GM13977 (cell line): ENCODE data around the gene ITGBL1.

ENCODE experiments used
- DNase-seq: peaks from one replicate; pipeline ENCODE4 v3.0.0; 2012; ENCODE audit warnings: low spot score
- in situ Hi-C: fragments of 300-500 bp; cut with MboI; formaldehyde crosslinking; loops from one replicate; pipeline ENCODE4 v1.12.0; 2022; ENCODE audit warnings: low sequenced_read_pairs, low pct_unique_long_range_greater_than_20kb, mixed read lengths, inconsistent platforms; ENCODE audit not compliant: unreplicated experiment
- TF ChIP-seq, protein P1 (sequence below): IDR thresholded peaks from 2 replicates; pipeline ENCODE4 v1.5.1; 2012; ENCODE audit warnings: mild to moderate bottlenecking, control low read depth; ENCODE audit not compliant: insufficient read depth; ENCODE audit errors: extremely low read depth, missing control alignments

ITGBL1 gene

GRCh38 chr13:101467415-101467814 is 14.9 kb downstream of the ITGBL1 start:
- in situ Hi-C loops, result no loop called here
- TF ChIP-seq, protein P1, sequence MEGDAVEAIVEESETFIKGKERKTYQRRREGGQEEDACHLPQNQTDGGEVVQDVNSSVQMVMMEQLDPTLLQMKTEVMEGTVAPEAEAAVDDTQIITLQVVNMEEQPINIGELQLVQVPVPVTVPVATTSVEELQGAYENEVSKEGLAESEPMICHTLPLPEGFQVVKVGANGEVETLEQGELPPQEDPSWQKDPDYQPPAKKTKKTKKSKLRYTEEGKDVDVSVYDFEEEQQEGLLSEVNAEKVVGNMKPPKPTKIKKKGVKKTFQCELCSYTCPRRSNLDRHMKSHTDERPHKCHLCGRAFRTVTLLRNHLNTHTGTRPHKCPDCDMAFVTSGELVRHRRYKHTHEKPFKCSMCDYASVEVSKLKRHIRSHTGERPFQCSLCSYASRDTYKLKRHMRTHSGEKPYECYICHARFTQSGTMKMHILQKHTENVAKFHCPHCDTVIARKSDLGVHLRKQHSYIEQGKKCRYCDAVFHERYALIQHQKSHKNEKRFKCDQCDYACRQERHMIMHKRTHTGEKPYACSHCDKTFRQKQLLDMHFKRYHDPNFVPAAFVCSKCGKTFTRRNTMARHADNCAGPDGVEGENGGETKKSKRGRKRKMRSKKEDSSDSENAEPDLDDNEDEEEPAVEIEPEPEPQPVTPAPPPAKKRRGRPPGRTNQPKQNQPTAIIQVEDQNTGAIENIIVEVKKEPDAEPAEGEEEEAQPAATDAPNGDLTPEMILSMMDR, result no peak
- DNase-seq, result no peak

- in situ Hi-C loops, result no loop called here
Measured at GRCh38 chr13:101473458-101473857, 21.0 kb downstream of the ITGBL1 start.

GRCh38 chr13:101474419-101474957 is 22.0 kb downstream of the ITGBL1 start:
- in situ Hi-C loops, result no loop called here
- no peak for DNase-seq
- TF ChIP-seq, protein P1, result no peak

More at GRCh38 chr13:101473458-101473857, 21.0 kb downstream of the ITGBL1 start:
- DNase-seq, result no peak
- TF ChIP-seq, protein P1, result no peak

GRCh38 chr13:101475536-101475935 is 23.1 kb downstream of the ITGBL1 start:
- TF ChIP-seq, protein P1, result no peak
- in situ Hi-C loops, result no loop called here
- DNase-seq, result no peak

DNA sequence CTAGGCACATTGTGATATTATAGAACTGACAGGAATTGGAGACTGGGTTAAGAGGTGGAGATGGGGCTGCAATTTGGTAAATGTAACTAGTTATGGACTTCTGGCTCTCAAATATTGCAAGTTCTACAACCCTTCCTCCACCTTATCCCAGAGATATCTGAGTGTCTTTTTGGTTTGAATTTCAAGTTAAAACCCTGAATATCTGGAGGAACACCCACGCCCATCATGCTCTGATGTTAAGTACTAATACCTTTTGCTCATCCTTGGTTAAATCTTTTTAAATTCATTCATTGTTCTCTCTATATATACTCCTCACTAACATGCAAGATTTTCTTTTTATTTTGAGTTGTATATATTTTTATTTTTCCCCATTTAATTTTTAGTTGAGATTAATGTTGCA is 28.9 kb downstream of the ITGBL1 start:
- TF ChIP-seq, protein P1, result no peak
- in situ Hi-C loops, result no loop called here
- no peak for DNase-seq

DNA sequence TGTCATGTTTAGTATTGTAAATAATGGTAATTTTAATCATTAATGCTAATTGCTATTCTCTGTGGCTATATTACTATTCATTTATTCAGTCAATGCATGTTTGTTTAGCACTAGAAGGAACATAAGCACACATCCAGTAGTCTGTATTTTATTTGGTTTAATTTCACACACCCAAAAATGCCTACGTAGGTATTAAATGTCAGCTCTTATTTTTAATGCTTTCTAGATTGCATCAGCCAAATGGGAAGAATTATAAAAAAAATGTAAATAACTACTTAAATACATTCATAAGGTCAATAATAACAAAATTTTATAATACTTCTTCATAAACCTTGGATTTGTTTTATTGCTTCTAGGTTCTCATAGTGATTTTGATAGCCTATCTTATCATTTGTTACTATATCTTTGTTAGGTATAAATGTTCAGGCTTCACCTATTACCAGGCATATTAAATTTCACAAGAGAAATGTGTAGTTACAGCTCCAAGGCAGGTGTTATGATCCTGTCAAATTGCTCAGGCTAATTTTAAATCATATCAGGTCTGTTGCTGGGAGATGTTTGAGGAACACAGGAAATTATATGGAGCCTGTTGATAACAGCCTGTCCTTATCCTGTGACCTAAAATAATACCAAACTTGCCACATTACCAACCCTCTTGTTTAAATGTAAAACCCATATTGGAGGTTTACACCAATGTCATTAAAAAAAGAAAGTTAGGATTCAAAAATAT is 34.4 kb downstream of the ITGBL1 start:
- TF ChIP-seq, protein P1, result no peak
- no peak for DNase-seq

More for the DNA sequence above, 34.4 kb downstream of the ITGBL1 start:
- in situ Hi-C loops, result no loop called here
